ENCODE results near the gene C12orf57. TPM values are rescaled to one million over a fixed set of nuclear protein-coding genes. Genes with fewer than 3 reads are reported as not detected.

The C12orf57 gene
- total and polyA plus RNA-seq, 10 of the 15 experiments (the other 5 are each of a cell fraction or from before 2014, with no cell fraction given) = 64.5 to 377 (median 211) TPM

GRCh38 chr12:6904280-6905276 lies 39.2 kb upstream of the C12orf57 start, which contains the start of gene LRRC23 (continued):
- TF ChIP-seq ZNF592 (IDR thresholded peaks at IDR 0.05) (no peak), BCL11A (IDR thresholded peaks at IDR 0.05; ENCODE audit: low read depth, low read length) (no peak), MEF2A (IDR thresholded peaks at IDR 0.05; ENCODE audit: insufficient read depth, low read depth, low read length) (no peak), CHD1 (IDR thresholded peaks at IDR 0.05; ENCODE audit: low read depth, low read length) (no peak), ETV6 (conservative IDR thresholded peaks at IDR 0.05 in 1 of 2, IDR thresholded peaks at IDR 0.05 in 1 of 2; ENCODE audit: borderline replicate concordance in 1 of 2, low read depth in 1 of 2) (no peak), PKNOX1 (IDR thresholded peaks at IDR 0.05) (peak; percentile 74), SUZ12 (IDR thresholded peaks at IDR 0.05; ENCODE audit: unreplicated experiment) (no peak), FOS (IDR thresholded peaks at IDR 0.05; ENCODE audit: borderline replicate concordance, extremely low read depth, insufficient read length) (no peak), BCLAF1 (IDR thresholded peaks at IDR 0.05) (no peak), ASH2L (IDR thresholded peaks at IDR 0.05; ENCODE audit: borderline replicate concordance, low read depth) (no peak), ZBED1 (IDR thresholded peaks at IDR 0.05; ENCODE audit: borderline replicate concordance) (no peak), ZNF274 (IDR thresholded peaks at IDR 0.05; ENCODE audit: insufficient read depth, insufficient read length) (no peak), NR2C1 (IDR thresholded peaks at IDR 0.05) (no peak), NBN (IDR thresholded peaks at IDR 0.05) (no peak), MXI1 (IDR thresholded peaks at IDR 0.05; ENCODE audit: low read depth, low read length) (peak; percentile 86), ZBTB40 (IDR thresholded peaks at IDR 0.05; ENCODE audit: borderline replicate concordance) (peak; percentile 53; the same call in 1 of the 2 replicates)

All from GM12878 (cell line).